HCT116 (cell line): Measurements from ENCODE around the gene GABPB2. TPM values are rescaled to one million over a fixed set of nuclear protein-coding genes. Genes with fewer than 3 reads are reported as not detected.

Experiments used
- ATAC-seq: fragments of 200-7000 bp; cut with Tn5 transposase; 2 replicates; pipeline ENCODE4 v1.9.1; 2020; ENCODE audit warnings: mild to moderate bottlenecking, moderate library complexity
- BruUV-seq: library from RNA; stranded (reverse); fragments of 400-500 nt; replicated peaks from 2 replicates; lab custom pipeline; 2021; lab: Mats Ljungman, UMichigan
- CTCF ChIA-PET: fragments of 300-600 bp; sonication (Branson Sonifier 250); formaldehyde crosslinking; loops from one replicate; lab custom pipeline; 2021; ENCODE audit warnings: antibody characterized with exemption; lab: Charles Lee
- POLR2A ChIA-PET: fragments of 300-600, 350-600 bp; sonication (Branson Sonifier 250); formaldehyde crosslinking; loops from one replicate; lab custom pipeline; 2021; ENCODE audit warnings: antibody characterized with exemption; lab: Charles Lee
- RAD21 ChIA-PET, 2 experiments: fragments of 300-600 bp; sonication (Branson Sonifier 250); formaldehyde crosslinking; loops; one replicate each; lab custom pipeline; 2023; ENCODE audit warnings: low total read pairs in 2 of 2; ENCODE audit not compliant: uncharacterized antibody in 2 of 2, unreplicated experiment in 2 of 2, low non-redundant PET in 1 of 2; lab: Charles Lee
- DNase-seq: peaks from one replicate; pipeline ENCODE4 v3.0.0-alpha.2; 2010; ENCODE audit warnings: low read depth, low spot score
- H2AFZ ChIP-seq: fragments of 200-600 bp; shearing (Covaris generic), sonication (generic); 2 replicates; pipeline ENCODE4 v1.6.1; 2017; ENCODE audit warnings: low read depth, mixed run types, mixed read lengths, antibody characterized with exemption, low read length; ENCODE audit not compliant: poor library complexity, severe bottlenecking
- H3K27ac ChIP-seq: 2 replicates; pipeline ENCODE4 v1.5.1; 2012; ENCODE audit warnings: low read depth, low read length
- H3K27me3 ChIP-seq: fragments of 200-600 bp; sonication (generic); 2 replicates; pipeline ENCODE4 v1.6.1; 2016; ENCODE audit warnings: mixed run types, low read length, mixed read lengths; ENCODE audit not compliant: insufficient read depth
- H3K36me3 ChIP-seq, 2 experiments: fragments of 200-500 bp in 1 of 2; fragments of 200-600 bp in 1 of 2; sonication (Bioruptor generic) in 1 of 2; sonication (generic) in 1 of 2; 2 replicates each; pipeline versions ENCODE4 v1.5.1 to v1.6.1; 2014 to 2016; ENCODE audit warnings: low read length in 2 of 2, inconsistent platforms in 1 of 2, mixed read lengths in 1 of 2, mixed run types in 1 of 2; ENCODE audit not compliant: insufficient read depth in 2 of 2, control insufficient read depth in 1 of 2
- H3K4me1 ChIP-seq, 2 experiments: fragments of 200-600 bp in 1 of 2; sonication (generic) in 1 of 2; 2 replicates each; pipeline versions ENCODE4 v1.5.1 to v1.6.1; 2012 to 2017; ENCODE audit warnings: low read length in 2 of 2, inconsistent platforms in 1 of 2, mild to moderate bottlenecking in 1 of 2, mixed read lengths in 1 of 2, mixed run types in 1 of 2, moderate library complexity in 1 of 2; ENCODE audit not compliant: insufficient read depth in 2 of 2, control insufficient read depth in 1 of 2
- H3K4me2 ChIP-seq: fragments of 200-600 bp; sonication (generic); 2 replicates; pipeline ENCODE4 v1.6.1; 2017; ENCODE audit warnings: mixed run types, low read length, mixed read lengths
- H3K4me3 ChIP-seq, 2 experiments: fragments of 200-600 bp in 1 of 2; sonication (generic) in 1 of 2; replicated peaks in 1 of 2; 2 replicates each; pipeline ENCODE4 v1.5.1; 2011 to 2016; ENCODE audit warnings: low read length in 2 of 2, control low read depth in 1 of 2, low read depth in 1 of 2, mild to moderate bottlenecking in 1 of 2, mixed read lengths in 1 of 2, mixed run types in 1 of 2
- H3K79me2 ChIP-seq: fragments of 200-600 bp; sonication (generic); 2 replicates; pipeline ENCODE4 v1.6.1; 2017; ENCODE audit warnings: mild to moderate bottlenecking, mixed run types, low read length, moderate library complexity, mixed read lengths; ENCODE audit not compliant: insufficient read depth
- H3K9ac ChIP-seq: fragments of 200-600 bp; sonication (generic); 2 replicates; pipeline ENCODE4 v1.6.1; 2016; ENCODE audit warnings: low read length, mixed read lengths
- H3K9me2 ChIP-seq: fragments of 200-600 bp; sonication (generic), shearing (Covaris generic); 2 replicates; pipeline ENCODE4 v1.6.1; 2017; ENCODE audit warnings: mixed run types, mild to moderate bottlenecking, moderate library complexity; ENCODE audit not compliant: insufficient read depth
- H3K9me3 ChIP-seq, 2 experiments: fragments of 200-500 bp in 1 of 2; fragments of 200-600 bp in 1 of 2; sonication (Bioruptor generic) in 1 of 2; sonication (generic) in 1 of 2; 2 replicates each; pipeline ENCODE4 v1.6.1; 2014 to 2017; ENCODE audit warnings: low read length in 2 of 2, mixed read lengths in 2 of 2, inconsistent platforms in 1 of 2, low read depth in 1 of 2, mild to moderate bottlenecking in 1 of 2, mixed run types in 1 of 2, moderate library complexity in 1 of 2; ENCODE audit not compliant: control insufficient read depth in 1 of 2, insufficient read depth in 1 of 2
- H4K20me1 ChIP-seq: fragments of 200-600 bp; sonication (generic), shearing (Covaris generic); 2 replicates; pipeline ENCODE4 v1.6.1; 2017; ENCODE audit warnings: mixed run types, mild to moderate bottlenecking, moderate library complexity; ENCODE audit not compliant: insufficient read depth
- CBX3 ChIP-seq: IDR thresholded peaks from 2 replicates; pipeline ENCODE4 v1.6.1; 2012; ENCODE audit warnings: low read depth
- CEBPB ChIP-seq: IDR thresholded peaks from 2 replicates; pipeline ENCODE4 v1.6.1; 2012; ENCODE audit warnings: low read depth
- EGR1 ChIP-seq: IDR thresholded peaks from 2 replicates; pipeline ENCODE4 v1.6.1; 2012; ENCODE audit warnings: low read depth
- ELF1 ChIP-seq: IDR thresholded peaks from 2 replicates; pipeline ENCODE4 v1.6.1; 2012; ENCODE audit warnings: low read depth, borderline replicate concordance
- EZH2phosphoT487 ChIP-seq: fragments of 200-600 bp; IDR thresholded peaks from 2 replicates; pipeline ENCODE4 v1.6.1; 2018; ENCODE audit warnings: antibody characterized with exemption, borderline replicate concordance
- JUND ChIP-seq: IDR thresholded peaks from 2 replicates; pipeline ENCODE4 v1.6.1; 2012
- POLR2A ChIP-seq: IDR thresholded peaks from 2 replicates; pipeline ENCODE4 v1.7.0; 2011; ENCODE audit warnings: borderline replicate concordance; ENCODE audit not compliant: insufficient read depth, insufficient read length; ENCODE audit errors: extremely low read depth
- POLR2AphosphoS5 ChIP-seq: IDR thresholded peaks from 2 replicates; pipeline ENCODE4 v1.6.1; 2011; ENCODE audit warnings: mild to moderate bottlenecking, low read depth, low read length, moderate library complexity
- RAD21 ChIP-seq: IDR thresholded peaks from 2 replicates; pipeline ENCODE4 v1.6.1; 2012; ENCODE audit warnings: low read depth, mild to moderate bottlenecking
- SP1 ChIP-seq: IDR thresholded peaks from 2 replicates; pipeline ENCODE4 v1.6.1; 2012; ENCODE audit warnings: low read depth
- SRF ChIP-seq: IDR thresholded peaks from 2 replicates; pipeline ENCODE4 v1.6.1; 2012; ENCODE audit warnings: low read depth
- ZFX ChIP-seq: fragments of 450-650 bp; IDR thresholded peaks from 2 replicates; pipeline ENCODE4 v1.6.1; 2017
- ZNF274 ChIP-seq: fragments of 200-500 bp; sonication (Bioruptor generic); IDR thresholded peaks from 2 replicates; pipeline ENCODE4 v1.6.1; 2014; ENCODE audit warnings: mild to moderate bottlenecking, low read depth, low read length, inconsistent platforms
- intact Hi-C: fragments of 100-400 bp; cut with micrococcal nuclease; formaldehyde crosslinking; loops from 2 replicates; pipeline ENCODE4 v1.10.0; 2022
- total RNA-seq: library from RNA; stranded (reverse); gene quantifications from one replicate; pipeline ENCODE4 v1.2.1, GENCODE V29; 2021; ENCODE audit not compliant: unreplicated experiment
- TF ChIP-seq, protein P1 (sequence below): IDR thresholded peaks from 2 replicates; pipeline ENCODE4 v1.6.1; 2012
- TF ChIP-seq, protein P2 (sequence below), 3 experiments: fragments of 200-600 bp in 1 of 3; sonication (generic) in 1 of 3; IDR thresholded peaks in 2 of 3; conservative IDR thresholded peaks in 1 of 3; 2 replicates each; pipeline ENCODE4 v1.5.1; 2012 to 2017; ENCODE audit warnings: low read depth in 2 of 3, low read length in 2 of 3, antibody characterized with exemption in 1 of 3, borderline replicate concordance in 1 of 3, control low read depth in 1 of 3, mild to moderate bottlenecking in 1 of 3, mixed read lengths in 1 of 3, mixed run types in 1 of 3, moderate library complexity in 1 of 3; ENCODE audit not compliant: insufficient read depth in 1 of 3
- TF ChIP-seq, protein P3 (sequence below): IDR thresholded peaks from 2 replicates; pipeline ENCODE4 v1.6.1; 2012; ENCODE audit warnings: low read depth

Gene GABPB2
- total RNA-seq, 1 experiment from 2014 or later: 7.7 TPM

DNA sequence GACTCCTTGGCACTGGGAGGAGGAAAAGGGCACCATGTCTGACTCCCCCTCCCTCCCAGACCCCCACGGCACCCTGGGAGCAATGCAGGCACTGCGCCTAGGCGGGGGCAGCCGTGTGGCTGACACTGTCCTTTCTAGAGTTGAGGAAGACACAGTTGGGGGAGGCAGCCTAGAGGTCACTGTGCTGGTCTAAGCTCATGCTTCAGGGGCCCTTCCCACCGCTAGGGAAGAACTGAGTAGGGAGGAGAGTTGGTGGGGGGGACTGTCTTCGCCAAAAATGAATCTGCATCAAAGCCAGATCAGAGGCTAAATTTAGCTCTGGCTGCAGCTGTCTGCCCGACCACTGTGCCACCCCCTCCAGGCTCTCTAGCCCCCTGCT lies 72.5 kb downstream of the GABPB2 start:
- POLR2A ChIA-PET: no interaction called here
- DNase-seq: no peak
- Histone ChIP-seq H3K4me2 (no peak overlapping the region), H3K27ac (no peak overlapping the region), H3K9ac (no peak overlapping the region), H3K36me3 (no peaks in the 10 kb centered on the region), H3K79me2 (no peaks in the 10 kb centered on the region), H2AFZ (no peak overlapping the region), H3K9me3 (no peaks in the 10 kb centered on the region), H4K20me1 (no peaks in the 10 kb centered on the region), H3K4me1 (peaks cover 8 to 17% of the 10 kb centered on the region in 2 experiments; a peak in 3 of 4 replicates), H3K9me2 (no peaks in the 10 kb centered on the region), H3K27me3 (no peaks in the 10 kb centered on the region), H3K4me3 (no peak overlapping the region)
- ATAC-seq: no peak
- no peak for TF ChIP-seq CBX3
- no peak for TF ChIP-seq EZH2phosphoT487
- TF ChIP-seq, protein P1, sequence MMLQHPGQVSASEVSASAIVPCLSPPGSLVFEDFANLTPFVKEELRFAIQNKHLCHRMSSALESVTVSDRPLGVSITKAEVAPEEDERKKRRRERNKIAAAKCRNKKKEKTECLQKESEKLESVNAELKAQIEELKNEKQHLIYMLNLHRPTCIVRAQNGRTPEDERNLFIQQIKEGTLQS: no peak
- TF ChIP-seq RAD21: no peak
- TF ChIP-seq ELF1: no peak
- TF ChIP-seq CEBPB: no peak
- TF ChIP-seq ZNF274: no peak
- intact Hi-C loops: no loop called here
- CTCF ChIA-PET: interaction anchor here (0.9 to 1.7 kb wide), 2 partner anchors 14 to 43 kb away, joined by 3 to 7 read pairs; partner anchors contain the start of gene TNFAIP8L2
- RAD21 ChIA-PET: no interaction called here
- BruUV-seq: no TSS peak

DNA sequence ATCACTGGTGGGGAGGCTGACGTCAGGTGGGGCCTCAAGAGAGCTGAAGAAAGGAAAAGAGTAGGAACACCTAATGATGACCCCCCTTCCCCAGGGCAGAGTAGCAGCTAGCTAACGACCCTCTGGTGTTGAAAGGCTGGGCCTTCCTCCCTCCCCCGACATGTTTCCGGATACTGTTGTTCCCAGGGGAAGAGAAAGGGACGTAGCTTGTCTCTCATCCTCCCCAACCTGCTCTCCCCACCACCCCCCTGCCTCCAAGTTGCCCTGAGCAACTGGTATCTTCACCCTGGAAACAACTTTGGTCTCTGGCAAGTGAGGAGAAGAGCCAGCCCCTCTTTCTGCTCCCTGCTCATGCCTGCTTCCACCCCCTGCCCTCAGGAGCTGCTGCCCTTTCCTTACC lies 73.4 kb downstream of the GABPB2 start:
- ChIA-PET RAD21 (no interaction called here), CTCF (interaction anchor here (1.7 kb wide), 1 partner anchor 44 kb away, joined by 7 read pairs; no protein-coding TSS in a partner anchor), POLR2A (no interaction called here)
- H3K36me3 ChIP-seq: no peaks in the 10 kb centered on the region
- no peak overlapping the region for H3K4me3 ChIP-seq
- no peak overlapping the region for H3K27ac ChIP-seq
- DNase-seq (no peak), ATAC-seq (no peak)
- BruUV-seq: no TSS peak
- H3K4me2 ChIP-seq: no peak overlapping the region
- H2AFZ ChIP-seq: no peak overlapping the region
- no peak overlapping the region for H3K9ac ChIP-seq
- no peaks in the 10 kb centered on the region for H3K27me3 ChIP-seq
- no peaks in the 10 kb centered on the region for H3K9me3 ChIP-seq
- no peaks in the 10 kb centered on the region for H4K20me1 ChIP-seq
- H3K4me1 ChIP-seq: peaks cover 8 to 17% of the 10 kb centered on the region in 2 experiments; a peak in 3 of 4 replicates
- H3K79me2 ChIP-seq: no peaks in the 10 kb centered on the region
- intact Hi-C loops: no loop called here
- H3K9me2 ChIP-seq: no peaks in the 10 kb centered on the region
- TF ChIP-seq CEBPB (no peak), EZH2phosphoT487 (no peak), POLR2A (no peak), ELF1 (no peak), ZNF274 (no peak), JUND (no peak), POLR2AphosphoS5 (no peak), SRF (no peak), SP1 (no peak), ZFX (no peak), EGR1 (no peak)
- TF ChIP-seq, protein P2, sequence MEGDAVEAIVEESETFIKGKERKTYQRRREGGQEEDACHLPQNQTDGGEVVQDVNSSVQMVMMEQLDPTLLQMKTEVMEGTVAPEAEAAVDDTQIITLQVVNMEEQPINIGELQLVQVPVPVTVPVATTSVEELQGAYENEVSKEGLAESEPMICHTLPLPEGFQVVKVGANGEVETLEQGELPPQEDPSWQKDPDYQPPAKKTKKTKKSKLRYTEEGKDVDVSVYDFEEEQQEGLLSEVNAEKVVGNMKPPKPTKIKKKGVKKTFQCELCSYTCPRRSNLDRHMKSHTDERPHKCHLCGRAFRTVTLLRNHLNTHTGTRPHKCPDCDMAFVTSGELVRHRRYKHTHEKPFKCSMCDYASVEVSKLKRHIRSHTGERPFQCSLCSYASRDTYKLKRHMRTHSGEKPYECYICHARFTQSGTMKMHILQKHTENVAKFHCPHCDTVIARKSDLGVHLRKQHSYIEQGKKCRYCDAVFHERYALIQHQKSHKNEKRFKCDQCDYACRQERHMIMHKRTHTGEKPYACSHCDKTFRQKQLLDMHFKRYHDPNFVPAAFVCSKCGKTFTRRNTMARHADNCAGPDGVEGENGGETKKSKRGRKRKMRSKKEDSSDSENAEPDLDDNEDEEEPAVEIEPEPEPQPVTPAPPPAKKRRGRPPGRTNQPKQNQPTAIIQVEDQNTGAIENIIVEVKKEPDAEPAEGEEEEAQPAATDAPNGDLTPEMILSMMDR (IDR thresholded peaks at IDR 0.05 in 2 of 3, conservative IDR thresholded peaks at IDR 0.05 in 1 of 3; ENCODE audit: borderline replicate concordance in 1 of 3, insufficient read depth in 1 of 3, low read depth in 2 of 3, low read length in 2 of 3): no peak
- TF ChIP-seq, protein P3, sequence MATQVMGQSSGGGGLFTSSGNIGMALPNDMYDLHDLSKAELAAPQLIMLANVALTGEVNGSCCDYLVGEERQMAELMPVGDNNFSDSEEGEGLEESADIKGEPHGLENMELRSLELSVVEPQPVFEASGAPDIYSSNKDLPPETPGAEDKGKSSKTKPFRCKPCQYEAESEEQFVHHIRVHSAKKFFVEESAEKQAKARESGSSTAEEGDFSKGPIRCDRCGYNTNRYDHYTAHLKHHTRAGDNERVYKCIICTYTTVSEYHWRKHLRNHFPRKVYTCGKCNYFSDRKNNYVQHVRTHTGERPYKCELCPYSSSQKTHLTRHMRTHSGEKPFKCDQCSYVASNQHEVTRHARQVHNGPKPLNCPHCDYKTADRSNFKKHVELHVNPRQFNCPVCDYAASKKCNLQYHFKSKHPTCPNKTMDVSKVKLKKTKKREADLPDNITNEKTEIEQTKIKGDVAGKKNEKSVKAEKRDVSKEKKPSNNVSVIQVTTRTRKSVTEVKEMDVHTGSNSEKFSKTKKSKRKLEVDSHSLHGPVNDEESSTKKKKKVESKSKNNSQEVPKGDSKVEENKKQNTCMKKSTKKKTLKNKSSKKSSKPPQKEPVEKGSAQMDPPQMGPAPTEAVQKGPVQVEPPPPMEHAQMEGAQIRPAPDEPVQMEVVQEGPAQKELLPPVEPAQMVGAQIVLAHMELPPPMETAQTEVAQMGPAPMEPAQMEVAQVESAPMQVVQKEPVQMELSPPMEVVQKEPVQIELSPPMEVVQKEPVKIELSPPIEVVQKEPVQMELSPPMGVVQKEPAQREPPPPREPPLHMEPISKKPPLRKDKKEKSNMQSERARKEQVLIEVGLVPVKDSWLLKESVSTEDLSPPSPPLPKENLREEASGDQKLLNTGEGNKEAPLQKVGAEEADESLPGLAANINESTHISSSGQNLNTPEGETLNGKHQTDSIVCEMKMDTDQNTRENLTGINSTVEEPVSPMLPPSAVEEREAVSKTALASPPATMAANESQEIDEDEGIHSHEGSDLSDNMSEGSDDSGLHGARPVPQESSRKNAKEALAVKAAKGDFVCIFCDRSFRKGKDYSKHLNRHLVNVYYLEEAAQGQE: no peak
